ENCODE results near the gene FURIN. TPM values are rescaled to one million over a fixed set of nuclear protein-coding genes. Genes with fewer than 3 reads are reported as not detected.

FURIN gene
- total and polyA plus RNA-seq, 2 of the 8 experiments (the other 6 are each of a cell fraction or from before 2014, with no cell fraction given) = 15.8 to 32.1 TPM

DNA sequence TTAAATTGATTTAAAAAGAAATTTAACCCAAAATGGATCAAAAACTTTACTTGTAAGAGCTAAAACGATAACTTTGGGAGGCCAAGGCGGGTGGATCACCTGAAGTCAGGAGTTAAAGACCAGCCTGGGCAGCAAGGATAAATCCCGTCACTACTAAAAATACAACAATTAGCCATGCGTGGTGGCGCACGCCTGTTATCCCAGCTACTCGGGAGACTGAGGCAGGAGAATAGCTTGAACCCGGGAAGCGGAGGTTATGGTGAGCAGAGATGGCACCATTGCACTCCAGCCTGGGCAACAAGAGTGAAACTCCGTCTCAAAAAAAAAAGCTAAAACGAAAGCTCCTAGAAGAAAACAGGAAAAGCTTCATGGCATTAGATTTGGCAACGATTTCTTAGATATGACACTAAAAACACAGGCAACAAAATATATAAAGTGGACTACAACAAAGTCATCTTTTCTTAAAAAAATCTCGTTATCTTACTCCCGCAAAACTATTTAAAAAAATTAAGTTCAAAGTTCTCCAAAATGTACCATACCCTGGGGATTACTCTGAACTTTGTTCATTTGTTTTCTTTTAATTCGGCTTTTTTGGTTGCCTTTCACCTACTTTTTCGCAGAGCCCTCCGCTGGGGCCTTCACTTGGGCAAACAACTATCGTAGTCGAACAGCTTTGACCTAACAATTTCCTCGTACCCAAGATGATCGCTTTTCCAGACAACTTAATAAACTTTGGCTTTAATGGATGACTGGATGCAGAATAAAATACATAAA lies 61.0 kb downstream of the FURIN start (continued):
- TF ChIP-seq, protein P1, sequence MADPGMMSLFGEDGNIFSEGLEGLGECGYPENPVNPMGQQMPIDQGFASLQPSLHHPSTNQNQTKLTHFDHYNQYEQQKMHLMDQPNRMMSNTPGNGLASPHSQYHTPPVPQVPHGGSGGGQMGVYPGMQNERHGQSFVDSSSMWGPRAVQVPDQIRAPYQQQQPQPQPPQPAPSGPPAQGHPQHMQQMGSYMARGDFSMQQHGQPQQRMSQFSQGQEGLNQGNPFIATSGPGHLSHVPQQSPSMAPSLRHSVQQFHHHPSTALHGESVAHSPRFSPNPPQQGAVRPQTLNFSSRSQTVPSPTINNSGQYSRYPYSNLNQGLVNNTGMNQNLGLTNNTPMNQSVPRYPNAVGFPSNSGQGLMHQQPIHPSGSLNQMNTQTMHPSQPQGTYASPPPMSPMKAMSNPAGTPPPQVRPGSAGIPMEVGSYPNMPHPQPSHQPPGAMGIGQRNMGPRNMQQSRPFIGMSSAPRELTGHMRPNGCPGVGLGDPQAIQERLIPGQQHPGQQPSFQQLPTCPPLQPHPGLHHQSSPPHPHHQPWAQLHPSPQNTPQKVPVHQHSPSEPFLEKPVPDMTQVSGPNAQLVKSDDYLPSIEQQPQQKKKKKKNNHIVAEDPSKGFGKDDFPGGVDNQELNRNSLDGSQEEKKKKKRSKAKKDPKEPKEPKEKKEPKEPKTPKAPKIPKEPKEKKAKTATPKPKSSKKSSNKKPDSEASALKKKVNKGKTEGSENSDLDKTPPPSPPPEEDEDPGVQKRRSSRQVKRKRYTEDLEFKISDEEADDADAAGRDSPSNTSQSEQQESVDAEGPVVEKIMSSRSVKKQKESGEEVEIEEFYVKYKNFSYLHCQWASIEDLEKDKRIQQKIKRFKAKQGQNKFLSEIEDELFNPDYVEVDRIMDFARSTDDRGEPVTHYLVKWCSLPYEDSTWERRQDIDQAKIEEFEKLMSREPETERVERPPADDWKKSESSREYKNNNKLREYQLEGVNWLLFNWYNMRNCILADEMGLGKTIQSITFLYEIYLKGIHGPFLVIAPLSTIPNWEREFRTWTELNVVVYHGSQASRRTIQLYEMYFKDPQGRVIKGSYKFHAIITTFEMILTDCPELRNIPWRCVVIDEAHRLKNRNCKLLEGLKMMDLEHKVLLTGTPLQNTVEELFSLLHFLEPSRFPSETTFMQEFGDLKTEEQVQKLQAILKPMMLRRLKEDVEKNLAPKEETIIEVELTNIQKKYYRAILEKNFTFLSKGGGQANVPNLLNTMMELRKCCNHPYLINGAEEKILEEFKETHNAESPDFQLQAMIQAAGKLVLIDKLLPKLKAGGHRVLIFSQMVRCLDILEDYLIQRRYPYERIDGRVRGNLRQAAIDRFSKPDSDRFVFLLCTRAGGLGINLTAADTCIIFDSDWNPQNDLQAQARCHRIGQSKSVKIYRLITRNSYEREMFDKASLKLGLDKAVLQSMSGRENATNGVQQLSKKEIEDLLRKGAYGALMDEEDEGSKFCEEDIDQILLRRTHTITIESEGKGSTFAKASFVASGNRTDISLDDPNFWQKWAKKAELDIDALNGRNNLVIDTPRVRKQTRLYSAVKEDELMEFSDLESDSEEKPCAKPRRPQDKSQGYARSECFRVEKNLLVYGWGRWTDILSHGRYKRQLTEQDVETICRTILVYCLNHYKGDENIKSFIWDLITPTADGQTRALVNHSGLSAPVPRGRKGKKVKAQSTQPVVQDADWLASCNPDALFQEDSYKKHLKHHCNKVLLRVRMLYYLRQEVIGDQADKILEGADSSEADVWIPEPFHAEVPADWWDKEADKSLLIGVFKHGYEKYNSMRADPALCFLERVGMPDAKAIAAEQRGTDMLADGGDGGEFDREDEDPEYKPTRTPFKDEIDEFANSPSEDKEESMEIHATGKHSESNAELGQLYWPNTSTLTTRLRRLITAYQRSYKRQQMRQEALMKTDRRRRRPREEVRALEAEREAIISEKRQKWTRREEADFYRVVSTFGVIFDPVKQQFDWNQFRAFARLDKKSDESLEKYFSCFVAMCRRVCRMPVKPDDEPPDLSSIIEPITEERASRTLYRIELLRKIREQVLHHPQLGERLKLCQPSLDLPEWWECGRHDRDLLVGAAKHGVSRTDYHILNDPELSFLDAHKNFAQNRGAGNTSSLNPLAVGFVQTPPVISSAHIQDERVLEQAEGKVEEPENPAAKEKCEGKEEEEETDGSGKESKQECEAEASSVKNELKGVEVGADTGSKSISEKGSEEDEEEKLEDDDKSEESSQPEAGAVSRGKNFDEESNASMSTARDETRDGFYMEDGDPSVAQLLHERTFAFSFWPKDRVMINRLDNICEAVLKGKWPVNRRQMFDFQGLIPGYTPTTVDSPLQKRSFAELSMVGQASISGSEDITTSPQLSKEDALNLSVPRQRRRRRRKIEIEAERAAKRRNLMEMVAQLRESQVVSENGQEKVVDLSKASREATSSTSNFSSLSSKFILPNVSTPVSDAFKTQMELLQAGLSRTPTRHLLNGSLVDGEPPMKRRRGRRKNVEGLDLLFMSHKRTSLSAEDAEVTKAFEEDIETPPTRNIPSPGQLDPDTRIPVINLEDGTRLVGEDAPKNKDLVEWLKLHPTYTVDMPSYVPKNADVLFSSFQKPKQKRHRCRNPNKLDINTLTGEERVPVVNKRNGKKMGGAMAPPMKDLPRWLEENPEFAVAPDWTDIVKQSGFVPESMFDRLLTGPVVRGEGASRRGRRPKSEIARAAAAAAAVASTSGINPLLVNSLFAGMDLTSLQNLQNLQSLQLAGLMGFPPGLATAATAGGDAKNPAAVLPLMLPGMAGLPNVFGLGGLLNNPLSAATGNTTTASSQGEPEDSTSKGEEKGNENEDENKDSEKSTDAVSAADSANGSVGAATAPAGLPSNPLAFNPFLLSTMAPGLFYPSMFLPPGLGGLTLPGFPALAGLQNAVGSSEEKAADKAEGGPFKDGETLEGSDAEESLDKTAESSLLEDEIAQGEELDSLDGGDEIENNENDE (IDR thresholded peaks at IDR 0.05; ENCODE audit: insufficient replicate concordance, low read length) = no peak
- TF ChIP-seq CREB1 (IDR thresholded peaks at IDR 0.05) = no peak

Data from H1 (cell line).